ENCODE data around the gene EN2.

Gene EN2

DNA sequence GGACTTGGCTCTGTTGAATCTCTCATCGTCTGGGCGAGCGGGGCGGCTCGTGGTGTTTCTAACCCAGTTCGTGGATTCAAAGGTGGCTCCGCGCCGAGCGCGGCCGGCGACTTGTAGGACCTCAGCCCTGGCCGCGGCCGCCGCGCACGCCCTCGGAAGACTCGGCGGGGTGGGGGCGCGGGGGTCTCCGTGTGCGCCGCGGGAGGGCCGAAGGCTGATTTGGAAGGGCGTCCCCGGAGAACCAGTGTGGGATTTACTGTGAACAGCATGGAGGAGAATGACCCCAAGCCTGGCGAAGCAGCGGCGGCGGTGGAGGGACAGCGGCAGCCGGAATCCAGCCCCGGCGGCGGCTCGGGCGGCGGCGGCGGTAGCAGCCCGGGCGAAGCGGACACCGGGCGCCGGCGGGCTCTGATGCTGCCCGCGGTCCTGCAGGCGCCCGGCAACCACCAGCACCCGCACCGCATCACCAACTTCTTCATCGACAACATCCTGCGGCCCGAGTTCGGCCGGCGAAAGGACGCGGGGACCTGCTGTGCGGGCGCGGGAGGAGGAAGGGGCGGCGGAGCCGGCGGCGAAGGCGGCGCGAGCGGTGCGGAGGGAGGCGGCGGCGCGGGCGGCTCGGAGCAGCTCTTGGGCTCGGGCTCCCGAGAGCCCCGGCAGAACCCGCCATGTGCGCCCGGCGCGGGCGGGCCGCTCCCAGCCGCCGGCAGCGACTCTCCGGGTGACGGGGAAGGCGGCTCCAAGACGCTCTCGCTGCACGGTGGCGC lies at the start of gene EN2:
TSS of gene EN2 (plus strand) at position 19 of the 767 bp plus-strand sequence. CDS start at position 268, 249 bp downstream.
- DNase-seq = no peak

DNA sequence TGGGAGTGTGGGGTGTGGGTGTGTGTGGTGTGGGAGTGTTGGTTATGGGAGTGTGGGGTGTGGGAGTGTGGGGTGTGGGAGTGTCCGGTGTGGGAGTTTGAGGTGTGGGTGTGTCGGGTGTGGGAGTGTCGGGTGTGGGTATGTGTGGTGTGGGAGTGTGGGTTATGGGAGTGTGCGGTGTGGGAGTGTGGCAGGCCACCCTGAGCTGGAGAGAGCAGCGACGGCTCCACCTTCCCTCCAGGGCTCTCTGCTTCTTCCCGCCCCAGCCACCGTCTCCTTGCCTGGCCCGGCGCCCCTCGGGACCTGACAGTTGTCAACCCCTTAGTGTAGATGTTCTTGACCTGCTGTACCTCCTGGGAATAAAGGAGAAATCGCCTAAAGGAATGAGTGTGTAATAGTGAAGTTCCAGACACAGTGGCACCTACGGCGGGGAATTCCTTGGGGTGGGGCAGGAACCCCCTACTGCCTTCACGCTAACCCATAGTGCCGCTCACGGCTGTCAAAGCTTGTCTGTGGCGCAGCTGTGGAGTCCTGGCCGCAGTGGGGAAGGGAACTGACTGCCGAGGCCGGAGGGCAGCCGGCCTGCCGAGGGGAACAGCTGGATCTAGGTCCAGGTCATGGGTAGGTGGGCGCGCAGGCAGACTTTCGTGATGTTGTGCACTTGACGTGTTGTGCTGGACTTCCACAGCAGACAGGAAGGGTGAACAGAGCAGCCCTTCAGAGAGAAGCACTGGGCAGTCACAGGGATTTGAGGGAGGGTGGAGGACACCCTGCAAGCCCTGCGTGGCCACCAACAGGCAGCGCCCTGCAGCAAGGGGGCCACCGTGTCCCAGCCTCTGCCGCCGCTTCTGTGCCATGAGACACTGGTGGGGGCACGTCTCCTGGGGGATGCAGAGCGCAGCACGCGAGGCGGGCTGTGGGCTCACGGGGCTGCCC lies 49.0 kb upstream of the EN2 start:
- DNase-seq = no peak

DNA sequence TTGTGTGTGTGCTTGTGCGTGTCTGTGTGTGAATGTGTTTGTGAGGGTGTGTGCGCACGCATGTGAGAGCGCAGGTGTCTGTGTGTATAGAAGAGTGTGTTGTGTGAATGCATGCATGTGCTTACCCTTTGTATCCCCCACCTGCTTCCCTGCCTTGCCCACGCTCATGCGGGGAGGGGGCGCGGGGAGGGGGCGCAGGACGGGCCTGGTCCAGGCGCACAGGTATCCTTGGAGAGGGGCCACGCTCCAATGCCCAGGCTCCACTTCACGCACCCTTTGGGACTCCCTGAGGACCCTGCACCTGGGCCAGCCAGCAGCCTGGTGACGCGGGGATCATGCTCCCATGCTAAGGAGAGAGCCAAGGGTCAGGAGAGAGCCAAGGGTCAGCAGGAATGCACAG lies 47.9 kb upstream of the EN2 start:
- no peak for DNase-seq

DNA sequence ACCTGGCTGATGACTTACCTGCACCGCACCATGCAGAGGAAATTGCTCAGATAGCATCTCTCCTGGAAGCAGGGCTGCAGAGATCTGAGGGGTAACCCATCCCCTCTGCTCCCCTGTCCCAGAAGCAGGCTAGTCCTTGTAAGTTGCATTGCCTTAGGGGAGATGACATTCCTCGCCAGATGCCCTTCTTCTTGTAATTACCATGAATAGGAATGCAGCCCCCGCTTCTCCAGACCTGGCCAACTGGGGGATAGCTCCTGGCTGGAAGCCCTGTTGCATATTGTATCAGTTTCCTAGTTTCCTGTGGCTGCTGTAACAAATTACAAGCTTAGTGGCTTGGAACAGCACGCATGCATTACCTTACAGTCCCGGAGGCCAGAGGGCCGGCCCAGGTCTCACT lies 47.5 kb upstream of the EN2 start:
- DNase-seq = no peak

DNA sequence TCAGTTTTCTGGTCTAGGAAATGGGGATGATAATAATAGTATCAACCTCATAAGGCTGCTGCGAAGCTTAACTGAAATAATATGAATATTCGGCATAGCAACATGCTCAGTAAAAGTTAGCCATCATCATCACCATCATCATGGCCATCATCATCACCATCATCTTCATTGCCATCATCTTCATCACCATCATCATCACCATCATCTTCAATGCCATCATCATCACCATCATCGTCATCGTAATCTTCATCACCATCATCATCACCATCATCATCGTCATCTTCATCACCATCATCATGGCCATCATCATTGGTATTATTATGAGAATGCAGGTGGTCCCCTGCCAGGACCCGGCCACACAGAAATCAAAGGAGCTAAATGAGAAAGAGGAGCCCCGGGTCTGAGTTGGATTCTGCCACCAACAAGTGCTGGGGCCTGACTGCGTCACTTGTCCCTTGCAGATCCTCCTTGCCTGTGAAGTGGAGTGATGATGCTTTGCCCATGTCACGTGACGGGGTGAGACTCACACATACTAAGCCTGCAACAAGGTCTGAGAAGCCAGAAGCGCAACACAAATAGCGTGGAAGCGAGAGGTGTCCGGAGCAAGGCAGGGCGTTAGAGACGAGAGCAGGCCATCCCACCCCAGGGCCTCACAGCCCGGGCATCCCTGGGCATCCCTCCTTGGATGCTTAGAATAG lies 46.1 kb upstream of the EN2 start:
- DNase-seq = no peak

DNA sequence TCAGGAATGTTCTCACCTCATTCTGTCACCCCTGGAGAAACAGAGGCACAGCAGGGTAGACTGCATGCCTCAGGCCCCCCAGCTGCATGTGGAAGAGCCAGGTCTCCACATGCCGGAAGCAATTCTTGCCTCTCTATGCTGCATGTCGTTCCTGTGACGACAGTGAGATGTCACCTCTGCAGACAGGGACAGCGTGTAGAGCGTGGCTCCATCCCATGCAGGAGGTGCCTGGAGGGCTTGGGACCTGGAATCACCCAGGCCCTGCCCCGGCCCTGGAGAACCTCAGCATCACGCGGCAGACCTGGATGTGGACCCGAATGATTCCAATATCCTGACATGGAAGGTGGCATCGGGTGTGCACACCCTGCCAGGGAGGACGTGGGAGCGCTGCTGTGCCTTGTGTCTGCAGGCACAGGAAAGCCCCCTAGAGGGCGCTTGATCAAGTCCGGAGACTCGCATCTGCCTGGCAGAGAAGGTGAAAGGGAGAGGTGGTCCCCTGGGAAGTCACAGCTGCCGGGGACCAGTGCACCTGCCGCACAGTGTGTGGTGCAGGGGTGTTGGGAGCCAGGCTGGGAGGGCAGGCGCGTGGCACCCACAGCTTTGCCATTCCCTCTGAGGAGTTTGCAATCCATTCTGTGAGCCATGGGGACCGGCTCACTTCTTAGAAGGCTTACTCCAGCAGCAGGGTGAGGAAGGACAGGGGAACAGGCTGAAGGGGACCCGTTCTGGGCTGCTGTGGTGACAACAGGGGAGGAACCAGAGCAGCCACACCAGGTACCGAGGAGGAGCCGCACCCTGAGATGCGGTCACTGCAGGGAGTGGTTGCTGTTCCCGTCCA lies 45.3 kb upstream of the EN2 start:
- DNase-seq = peak; percentile 21 to 27

DNA sequence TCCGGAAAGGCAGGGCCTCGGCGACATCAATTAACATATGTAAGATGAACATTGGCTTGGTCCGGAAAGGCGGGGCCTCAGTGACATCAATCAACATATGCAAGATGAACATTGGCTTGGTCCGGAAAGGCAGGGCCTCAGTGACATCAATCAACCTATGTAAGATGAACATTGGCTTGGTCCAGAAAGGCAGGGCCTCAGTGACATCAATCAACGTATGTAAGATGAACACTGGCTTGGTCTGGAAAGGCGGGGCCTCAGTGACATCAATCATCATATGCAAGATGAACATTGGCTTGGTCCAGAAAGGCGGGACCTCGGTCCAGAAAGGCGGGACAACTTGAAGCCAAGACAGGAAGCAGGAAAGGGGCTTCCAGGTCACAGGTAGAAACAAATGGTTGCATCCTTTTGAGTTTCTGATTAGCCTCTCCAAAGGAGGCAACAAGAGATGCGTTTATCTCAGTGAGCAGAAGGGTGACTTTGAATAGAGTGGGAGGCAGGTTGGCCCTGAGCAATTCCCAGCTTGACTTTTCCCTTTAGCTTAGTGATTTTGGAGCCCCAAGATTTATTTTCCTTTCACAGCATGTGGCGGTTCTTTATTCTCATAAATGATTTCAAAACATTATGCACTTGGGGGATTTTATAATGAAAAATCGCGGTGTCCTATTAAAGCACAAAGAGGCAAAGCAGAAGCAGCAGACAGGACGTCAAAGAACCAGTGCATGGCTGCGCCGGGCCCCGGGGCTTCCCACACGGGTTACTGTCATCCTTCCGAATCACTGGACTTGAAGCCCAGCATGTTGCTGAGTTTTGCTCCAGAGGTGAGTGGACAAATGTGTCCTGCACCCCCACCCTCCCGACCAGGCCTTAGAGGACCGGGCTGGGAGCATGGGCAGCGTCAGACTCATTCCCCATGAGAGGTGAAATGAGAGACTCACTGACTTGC lies 43.1 kb upstream of the EN2 start:
- DNase-seq = no peak

DNA sequence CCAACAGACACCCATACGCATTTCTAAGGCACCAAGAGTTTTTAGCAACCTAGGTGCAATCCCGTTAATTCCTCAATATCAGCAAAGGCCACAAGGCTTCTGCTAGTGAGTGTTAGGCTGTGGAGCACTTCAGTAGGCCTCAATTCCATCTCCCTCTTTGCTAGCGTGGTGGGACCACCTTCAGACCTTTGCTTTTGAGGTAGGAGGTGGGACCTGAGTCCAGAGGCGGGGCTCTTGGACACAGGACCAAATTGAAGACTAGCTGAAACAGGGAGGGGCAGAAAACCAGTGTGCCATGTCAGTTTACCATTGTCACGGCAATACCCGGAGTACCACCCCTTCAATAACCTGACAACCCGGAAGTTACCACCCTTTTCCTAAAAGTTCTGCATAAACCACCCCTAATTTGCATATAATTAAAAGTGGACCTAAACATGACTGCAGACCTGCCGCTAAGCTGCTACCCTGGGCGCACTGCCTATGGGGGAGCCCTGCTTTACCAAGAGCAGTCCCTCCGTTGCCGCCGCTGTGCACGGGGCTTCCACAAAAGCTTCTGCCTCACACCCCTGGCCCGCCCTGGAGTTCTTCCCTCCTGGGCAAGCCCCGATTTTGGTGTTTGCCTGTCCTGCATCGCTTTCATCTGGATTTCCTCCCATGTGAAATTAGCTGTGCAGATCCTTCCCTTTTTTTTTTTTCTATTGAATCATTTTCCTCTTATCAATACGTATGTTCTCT lies 41.1 kb upstream of the EN2 start:
- no peak for DNase-seq

DNA sequence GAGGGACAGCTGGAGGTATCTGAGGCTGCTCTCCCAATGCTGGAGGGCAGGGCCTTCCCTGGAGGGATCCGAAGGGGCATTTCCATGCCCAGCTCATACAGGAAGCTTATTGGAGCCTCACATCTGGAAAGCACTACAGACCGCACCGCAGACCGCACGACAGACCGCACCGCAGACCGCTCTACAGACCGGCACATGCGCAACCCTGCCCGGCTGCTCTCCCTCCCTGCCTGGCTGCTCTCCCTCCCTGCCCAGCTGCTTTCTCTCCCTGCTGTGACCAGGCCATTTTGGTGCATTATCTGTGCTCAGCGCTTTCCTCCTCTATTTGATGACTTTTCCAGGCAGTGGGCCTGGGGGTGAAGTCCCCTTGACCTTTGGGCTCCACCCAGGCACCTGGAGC lies 39.6 kb upstream of the EN2 start:
- DNase-seq = no peak

DNA sequence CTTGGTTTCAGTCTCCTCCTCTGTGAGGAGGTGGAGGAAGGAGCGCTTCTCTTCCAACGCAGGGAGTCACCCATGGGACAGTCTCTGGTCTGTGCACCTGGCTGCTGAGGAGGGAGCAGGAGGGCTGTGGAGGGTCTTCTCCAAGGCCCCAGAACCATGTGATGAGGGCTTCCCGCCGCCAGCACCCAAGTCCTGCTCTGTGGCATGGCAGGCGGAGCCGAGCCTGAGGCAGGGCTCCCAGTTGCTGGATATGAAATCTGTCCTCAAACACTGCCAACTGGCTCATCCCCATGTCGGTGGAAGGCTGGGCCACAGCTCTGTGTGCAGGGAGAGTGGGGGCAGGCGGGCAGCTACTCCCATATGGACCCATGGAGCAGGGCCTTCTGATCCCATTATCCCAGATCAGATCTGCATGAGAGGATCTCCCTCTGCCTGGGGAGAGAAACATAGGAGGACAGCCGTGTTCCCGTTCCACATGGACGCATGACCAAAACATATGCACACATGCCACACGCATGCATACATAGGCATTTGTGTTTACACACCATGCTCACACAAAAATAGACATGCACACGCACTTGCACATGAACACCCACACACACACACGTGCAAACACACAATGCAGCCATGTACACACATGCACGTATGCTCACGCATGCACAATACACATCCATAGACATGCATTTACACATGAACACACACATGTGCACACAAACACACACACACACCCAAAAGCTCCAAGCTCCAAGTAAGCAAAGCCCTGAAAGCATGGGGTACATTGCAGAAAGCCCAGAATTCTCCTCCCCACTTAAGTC lies 38.8 kb upstream of the EN2 start:
- DNase-seq = no peak

DNA sequence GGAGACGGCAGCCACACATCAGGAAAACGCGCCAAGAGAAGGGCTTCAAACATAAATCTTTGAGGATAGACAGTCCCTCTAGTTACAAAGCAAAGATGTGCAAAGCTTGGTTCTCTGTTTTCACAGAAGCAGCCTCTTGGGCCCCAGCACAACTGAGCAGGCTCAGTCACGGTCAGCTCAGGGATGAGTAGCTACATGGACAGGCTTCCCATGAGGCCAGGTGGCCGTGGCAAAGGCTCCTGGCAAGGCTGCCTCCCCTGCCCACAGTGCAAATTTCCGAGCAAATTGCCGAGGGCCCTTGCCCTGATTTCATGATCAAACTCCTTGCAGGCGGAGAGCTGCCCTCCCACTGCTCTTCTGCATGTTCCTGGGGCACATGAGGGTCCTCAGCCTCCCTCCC lies 37.8 kb upstream of the EN2 start:
- no peak for DNase-seq

DNA sequence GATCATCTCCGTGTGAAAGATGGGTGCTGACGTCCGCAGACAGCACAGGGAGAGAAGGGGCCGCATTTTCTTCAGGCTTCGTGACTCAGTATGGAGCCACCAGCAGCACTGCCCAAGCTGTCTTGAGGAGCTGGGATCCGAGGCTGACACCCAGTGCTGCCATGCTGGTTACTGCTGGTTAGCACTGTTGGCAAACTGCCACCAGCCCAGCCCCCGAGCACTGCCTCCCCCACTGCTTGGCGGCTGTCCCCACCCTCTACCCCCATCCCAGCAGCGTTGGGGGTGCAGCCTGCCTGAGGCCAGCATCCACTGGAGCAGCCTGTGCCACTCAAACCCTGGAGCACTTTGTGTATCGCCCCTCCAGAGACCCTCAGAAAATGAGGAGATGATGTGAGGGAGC lies 35.8 kb upstream of the EN2 start:
- DNase-seq = no peak

DNA sequence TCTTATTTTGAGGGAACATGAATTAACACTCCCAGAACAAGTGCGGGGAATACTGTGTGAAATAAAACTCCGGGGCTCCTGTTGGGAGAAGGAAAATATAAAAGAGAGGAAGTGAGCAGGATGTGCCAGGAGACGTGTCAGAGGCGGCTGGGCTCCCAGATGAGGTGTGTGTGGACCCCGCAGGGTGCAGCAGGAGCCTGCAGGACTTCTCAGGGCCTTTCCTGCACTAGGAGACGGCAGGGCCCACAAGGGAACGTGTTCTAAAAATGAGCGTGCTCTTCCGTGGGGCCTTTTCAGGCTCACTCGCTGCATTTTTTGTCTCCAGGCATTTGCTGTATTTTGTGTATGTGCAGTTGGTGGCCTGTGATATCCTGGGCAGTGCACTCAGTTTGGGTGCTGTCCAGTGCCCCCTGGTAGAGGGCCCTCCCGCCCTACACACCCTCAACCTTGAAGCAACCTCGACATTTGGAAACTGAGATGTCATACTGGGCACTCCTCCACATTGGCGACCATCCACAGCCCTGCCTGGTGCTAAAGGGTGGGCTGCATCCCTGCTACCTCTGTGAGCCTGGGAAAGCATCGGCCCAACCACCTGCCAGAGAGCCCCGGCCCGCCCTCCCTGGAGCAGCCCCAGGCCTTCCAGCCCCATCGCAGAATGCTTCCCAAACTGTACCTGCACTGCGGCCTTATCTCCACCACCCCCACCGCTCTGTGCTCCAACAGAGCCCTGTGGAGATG lies 35.2 kb upstream of the EN2 start:
- DNase-seq = no peak

DNA sequence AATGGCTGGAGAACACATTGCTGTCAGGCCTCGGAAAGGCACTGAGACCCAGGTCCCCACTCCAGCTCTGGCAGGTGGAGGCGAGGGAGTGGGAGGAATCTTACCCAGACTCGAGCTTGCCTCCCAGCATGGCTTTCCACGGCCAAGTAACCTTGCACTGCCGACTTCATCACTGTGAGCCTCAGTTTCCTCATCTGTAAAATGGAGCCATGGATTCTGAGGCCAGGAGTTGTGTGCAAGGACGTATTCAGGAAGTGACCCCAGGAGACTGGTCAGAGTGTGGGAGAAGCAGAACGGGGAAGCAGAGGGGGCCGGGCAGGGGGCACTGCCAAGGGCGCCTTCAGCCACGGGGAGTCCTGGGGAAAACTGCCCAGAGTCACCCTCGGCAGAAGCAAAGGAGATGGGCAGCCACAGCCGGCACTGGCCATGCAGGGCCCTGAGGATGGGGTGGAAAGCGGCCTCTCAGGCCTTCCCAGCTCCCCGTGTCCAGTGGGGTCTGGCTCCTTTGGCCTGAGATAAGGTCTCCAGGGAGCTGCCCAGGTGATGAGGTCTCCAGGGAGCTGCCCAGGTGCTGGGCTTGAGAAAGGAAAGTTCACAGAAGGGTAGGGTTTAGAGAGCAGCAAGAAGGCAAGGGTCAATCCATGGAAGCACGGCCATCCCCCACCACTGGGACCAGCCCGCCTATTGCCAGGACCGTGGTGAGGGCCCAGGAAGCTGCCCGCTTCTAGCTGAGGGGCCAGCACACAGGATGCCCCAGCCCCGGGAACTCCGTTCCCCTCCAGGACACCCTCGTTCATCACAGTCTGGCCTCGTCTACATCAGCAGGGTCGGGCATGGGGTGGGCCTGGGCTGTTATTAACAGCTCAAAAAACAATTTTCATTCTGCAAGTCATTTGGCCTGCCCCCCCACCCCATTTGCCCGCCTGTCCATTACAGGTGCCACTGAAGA lies 34.3 kb upstream of the EN2 start:
- DNase-seq = no peak

DNA sequence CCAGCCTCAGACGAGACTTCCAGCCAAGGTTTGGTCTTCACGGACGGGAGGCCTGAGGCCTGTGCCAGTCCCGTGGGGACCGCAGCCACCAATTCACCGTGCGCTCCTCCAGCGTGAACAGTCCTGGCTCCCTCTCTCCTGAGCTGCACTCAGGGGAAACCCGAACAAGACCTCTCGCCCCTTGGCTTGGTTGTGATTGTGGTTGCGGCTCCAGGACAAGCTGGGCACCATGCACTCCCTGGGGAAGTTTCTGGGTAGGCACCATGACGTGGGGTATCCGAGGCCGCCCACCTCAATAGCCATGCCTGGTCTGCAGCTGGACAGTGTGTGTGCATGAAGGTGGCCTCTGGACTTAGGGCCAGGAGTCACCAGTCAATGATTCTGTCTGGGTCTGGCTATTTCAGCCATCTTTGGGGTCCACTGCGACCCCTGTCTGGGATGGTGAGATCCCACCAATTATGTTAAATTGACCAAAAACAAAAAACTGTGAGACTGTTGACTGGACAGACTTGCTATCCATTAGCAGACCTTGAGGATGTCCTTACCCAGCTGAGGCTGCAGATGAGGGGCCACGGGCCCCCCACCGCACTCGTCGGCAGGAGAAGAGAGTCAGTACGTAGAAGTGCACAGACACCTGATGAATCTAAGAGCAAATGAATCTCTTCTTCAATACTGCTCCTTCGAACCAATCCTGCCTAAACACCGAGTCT lies 33.5 kb upstream of the EN2 start:
- no peak for DNase-seq

DNA sequence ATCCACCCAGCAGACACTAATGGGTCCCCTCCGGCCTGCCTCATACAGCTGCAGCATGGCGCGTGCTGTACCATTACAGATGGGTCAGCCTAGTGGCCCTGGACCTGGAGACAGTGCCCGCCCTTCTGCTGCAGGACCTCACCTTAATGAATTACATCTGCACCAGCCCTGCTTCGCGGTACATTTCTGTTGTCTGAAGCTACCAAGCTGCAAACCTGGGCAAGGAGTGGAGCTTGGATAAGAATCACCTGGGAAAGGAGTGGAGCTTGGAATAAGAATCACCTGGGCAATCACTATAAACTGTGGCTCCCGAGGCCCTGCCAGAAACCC lies 33.0 kb upstream of the EN2 start:
- DNase-seq = no peak

DNA sequence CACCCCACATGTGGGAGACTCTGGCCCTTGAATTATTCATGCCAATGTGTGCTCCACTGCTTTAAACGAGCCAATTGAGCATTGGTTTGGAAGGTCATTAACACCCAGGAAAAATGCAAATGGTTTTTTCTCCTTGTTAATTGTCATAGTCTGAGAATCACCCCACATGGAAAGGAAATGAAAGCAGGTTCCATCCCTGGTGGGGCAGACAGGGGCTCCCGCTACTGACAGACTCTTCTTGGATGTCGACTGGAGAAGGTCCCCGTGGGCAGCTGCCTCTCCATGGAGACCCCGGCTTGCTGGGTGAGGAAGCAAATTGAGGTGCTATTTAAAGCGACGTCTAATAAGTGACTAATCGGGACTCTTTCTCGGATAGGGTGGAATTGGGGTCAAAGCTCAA lies 32.0 kb upstream of the EN2 start:
- no peak for DNase-seq
